DMS79 (cell line): ENCODE measurements around the gene SH3BGR.
"Not testable (repeated sequence)": the region's sequence is repeated elsewhere in the genome, so short reads cannot be mapped to it uniquely, and the experiment has no call there.

ENCODE experiments used
- DNase-seq: peaks from one replicate; lab custom pipeline; 2025; lab: John Stamatoyannopoulos, UW

SH3BGR gene

DNA sequence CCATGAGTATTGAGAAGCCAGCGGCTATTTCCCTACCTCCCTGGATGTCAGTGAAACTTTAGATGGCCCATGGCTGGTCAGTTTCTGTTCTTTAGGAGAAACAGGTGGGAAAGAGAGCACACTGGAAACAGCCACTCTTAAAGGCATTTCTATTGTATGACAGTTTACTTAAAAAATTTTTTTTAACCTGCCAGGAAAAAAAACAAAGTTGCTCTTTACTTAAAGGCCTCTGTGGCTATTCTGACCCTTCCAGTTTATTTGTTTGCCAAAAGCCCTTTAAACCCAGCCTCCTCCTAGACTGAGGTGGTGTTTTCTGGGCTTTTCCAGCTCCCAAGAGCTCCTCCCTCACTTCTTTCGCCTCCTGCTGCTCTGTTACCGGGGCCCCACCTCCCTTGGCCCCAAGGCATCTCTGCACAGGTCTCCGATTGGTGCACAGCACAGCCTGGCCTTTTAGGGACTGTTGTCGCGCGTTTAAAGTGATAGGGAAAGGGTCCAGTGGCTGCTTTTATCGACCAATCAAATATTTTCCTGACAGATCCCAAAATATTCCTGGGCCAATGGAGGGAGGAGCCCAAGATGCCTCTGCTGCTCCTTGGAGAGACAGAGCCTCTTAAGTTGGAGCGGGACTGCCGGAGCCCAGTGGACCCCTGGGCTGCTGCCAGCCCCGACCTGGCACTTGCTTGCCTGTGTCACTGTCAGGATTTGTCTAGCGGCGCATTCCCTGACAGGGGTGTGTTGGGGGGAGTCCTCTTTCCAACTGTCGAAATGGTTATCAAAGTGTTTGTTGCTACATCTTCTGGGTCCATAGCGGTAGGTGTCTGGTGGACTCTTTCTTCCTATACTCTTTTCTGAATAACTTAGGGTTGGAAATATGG lies at the start of gene SH3BGR:
Gene SH3BGR, plus strand, starts transcription at position 639 of the 875 bp plus-strand sequence. Its CDS starts 127 bp downstream, at position 766.
- DNase-seq = no peak

DNA sequence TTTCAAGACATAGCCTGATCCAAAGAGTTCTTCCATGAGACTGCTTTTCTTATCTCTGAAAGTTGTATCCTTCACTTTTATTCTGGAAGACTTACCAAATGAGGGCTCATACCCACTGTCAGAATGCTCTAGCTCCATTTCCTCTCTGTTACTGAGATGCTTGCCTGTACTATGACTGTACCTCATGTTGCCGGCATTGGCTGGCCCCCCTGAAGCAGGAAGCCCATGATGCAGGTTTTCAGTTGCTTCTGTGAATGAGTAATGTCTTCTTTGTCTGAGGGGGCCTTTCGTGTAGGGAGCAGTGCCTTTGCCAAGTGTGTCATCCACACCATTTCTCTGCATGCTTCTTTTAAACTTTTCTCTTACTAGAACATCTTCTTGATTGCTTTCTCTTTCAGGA lies 45.7 kb upstream of the SH3BGR start:
- DNase-seq = no peak

DNA sequence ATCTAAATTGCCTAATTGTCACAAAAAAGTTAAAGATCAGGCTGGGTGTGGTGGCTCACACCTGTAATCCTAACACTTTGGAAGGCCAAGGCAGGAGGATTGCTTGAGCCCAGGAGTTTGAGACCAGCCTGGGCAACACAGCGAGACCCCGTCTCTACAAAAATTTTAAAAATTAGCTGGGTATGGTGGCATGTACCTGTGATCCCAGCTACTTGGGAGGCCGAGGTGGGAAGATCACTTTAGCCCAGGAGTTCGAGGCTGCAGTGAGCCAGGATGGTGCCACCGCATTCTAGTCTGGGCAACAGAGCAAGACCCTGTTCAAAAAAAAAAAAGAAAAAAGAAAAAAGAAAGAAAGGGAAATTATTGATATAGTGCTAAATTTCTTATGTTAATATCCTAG lies 32.6 kb upstream of the SH3BGR start:
- DNase-seq = not testable (repeated sequence)

DNA sequence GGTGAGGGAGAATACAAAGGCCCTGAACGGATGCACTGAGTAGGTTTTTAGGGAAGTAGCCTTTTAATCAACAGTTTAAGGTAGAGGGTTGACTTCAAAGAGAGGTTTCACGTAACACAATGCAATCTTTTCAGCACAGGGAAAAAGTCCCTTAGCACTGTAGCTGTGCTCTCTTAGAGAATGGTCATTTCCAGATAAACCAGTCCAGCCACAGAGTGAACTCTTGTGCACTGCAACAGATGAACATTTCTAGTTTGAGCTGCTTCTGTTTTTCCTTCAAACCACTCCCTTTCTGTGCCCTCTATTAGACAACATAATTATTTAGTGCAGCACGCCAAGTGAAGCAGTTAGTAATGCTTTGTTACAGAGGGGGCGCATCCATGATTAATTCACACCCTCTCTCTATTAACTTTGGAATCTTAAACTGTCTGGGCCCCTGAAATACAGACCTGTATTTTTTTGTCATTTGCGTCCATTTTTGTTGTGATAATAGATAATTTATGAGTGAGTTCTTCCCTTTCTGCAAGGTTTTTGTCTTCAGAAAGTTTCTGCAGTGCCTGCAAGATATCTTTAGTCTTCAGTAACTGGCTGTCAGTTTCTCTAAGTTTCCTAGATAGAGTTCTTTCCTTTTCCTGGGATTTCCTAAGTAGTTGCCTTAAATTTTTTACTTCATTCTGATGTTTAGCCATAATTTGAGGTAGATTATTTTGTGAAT lies 29.1 kb upstream of the SH3BGR start:
- DNase-seq = no peak

DNA sequence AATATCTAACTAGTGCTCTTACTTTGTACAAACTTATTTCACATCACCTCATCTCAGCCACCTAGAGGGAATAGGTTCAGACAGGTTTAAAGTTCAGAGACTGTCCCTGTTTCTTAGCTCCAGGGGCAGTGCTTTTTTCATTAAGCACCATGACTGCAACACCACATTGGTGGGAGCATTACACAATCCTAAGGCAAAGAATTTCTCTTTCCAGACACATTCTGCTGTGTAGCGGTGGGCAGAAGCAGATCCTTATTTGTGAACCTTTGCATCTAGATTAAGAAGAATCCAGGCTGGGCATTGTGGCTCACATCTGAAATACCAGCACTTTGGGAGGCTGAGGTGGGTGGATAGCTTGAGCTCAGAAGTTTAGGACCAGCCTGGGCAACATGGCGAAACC lies 22.3 kb upstream of the SH3BGR start:
- DNase-seq = no peak

DNA sequence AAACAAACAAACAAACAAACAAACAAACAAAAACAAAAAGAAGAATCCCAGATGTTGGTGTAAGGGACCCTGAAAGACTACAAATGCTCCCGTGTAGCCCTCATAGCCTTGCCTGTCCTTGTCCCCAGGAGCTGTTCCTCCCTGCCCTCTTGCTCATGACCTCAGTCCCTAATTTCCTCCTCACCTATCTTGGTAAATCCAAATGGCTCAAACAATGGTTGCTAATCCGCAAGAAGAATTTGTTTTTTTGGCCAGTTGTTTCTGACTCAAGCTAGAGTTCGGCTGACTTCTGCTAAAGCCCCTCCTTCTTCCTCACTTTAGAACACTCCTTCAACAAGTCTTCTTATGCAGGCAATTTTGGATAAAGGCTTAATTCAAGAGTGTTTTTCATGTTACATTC lies 21.8 kb upstream of the SH3BGR start:
- no peak for DNase-seq

DNA sequence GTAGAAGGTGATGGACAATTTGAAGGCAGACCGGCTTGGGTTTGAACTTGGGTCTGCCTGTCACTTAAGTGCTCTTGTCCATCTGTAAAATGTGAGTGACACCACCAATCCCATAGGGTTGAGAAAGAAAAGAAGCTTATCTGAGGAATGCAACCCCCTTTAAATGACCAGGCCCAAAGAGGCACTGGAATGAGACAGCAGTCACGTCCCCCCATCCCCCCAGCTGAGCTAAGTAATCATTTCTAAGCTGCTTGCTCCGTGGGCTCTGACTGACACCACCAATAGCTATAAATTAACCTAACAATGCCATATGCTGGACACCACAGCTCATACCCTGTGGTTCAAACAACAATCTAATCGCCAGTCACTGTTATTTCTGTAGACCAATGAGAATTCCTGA lies 21.3 kb upstream of the SH3BGR start:
- no peak for DNase-seq

DNA sequence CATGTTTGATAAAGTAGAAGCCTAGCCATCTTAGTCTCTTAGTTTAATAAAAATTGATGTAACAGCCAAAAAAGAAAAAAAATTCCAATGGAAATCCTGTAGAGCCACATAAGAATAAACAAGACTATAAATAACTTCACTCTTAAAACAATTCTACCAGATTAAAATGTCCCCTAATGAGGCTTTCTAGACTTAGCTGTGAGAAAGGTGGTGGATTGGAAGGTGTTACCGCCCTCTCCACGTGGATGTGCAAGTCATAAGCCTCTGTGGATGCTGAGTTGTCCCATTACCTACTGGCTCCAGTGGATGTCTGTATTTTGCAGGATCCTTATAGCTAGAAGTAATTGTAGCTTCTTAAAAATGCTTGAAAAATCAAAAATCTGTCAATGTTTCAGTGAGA lies 20.8 kb upstream of the SH3BGR start:
- no peak for DNase-seq

DNA sequence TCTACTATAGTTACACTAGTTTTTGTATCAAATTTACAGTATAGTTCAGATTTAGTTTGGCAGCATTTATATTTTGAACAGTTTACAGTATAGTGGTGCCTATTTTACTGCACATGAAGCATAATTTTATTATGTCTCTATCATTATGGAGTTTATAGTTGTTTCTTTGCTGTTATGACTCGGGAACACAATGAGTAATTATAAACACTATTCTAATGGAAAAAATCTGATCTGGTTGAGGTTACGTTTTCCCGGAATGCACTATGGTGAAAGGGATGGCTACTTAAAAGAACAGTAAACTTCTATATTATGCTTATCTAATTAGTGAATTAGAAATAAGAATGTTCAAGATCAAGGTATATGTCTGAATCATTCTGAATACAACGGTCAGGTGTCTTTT lies 16.8 kb upstream of the SH3BGR start:
- DNase-seq = no peak

DNA sequence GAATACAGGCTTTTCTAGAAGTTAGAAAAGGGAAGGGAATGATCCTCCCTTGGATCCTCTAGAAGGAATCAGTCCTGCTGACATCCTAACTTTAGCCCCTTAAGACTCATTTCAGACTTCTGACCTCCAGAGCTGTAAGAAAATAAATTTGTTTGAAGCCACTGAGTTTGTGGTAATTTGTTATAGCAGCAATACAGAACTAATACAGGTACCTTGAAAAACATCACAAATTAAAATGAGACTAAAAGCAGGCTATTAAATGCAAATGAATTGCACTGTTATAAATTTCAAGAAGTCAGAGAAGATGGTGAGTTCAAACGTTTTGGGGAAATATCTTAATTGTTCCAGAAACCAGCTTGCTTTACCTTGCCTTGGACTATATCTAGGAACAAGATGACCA lies 12.5 kb upstream of the SH3BGR start:
- DNase-seq = no peak

DNA sequence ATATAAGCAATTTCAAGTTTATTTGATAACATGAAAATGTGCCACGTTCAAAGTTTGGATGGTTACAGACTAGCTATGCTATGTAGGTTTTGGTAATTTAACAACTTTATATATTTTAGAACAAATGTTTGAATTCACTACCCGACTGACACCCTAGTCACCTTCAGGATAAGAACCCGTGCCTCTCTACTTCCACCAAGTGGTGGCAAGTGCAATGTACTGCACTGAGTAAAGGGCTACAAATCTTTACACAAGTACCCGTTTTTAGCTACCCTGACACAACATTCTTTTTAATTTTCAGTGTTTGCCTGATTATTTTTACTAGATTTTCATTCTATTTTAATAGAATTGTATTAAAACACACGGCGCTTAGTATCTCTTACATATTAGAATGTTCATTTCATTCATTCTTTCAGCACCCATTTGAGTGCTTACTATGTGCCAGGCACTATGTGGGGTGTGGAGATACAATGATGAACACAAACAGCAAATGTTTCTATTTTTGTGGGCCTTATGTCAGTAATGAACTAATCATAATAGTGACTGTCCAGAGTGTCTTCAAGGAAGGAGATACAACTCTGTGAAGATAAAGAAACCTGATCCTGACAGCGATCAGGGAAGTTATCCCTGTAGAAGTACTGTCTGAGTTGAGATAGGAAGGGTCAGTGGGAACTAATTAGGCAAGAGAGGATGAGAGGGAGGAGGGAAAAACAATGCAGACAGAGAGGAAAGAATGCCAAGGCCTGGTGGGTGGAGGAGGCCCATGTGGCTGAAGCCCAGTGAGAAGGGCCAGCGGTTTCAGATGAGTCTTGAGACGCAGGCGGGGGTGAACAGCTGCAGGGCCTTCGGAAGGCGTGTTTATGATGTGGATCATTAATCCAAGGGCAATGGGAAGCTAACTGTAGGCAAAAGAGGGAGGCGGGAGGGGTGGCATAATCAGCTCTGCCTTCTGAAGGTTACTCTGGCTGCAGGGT lies 10.0 kb upstream of the SH3BGR start:
- DNase-seq = no peak

DNA sequence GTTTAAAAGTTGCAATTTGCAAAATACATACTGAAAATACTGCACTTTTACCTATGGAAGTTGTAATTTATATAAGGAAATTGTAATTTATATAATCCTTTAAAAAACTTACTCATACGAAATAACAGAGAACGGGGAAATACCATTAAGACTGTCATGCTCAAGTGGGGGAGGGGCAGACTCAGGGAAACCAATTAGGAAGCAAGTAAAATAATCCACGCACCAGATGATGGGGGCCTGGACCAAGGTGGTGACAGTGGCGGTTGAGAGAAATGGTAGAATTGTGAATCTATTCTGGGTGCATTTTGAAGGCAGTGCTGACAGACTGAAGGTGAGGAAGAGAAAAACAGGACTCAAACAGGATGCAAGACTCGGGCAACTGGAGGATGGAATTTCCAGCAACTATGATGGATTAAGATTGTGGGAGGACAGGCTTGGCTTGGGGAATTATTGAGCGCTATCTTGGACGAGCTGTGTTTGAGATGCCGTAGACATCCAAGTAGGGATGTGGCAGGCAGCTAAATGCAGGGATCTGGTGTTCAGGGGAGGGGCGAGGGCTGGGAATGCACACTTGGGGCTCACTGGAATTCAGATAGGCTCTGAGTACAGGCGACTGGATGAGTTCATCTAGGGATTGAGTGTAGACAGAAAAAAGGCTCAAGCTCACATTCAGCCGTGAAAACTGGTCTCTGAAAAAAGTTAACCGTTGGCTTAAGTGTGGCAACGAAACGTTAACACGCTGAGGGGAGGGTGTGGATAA lies 7.2 kb upstream of the SH3BGR start:
- no peak for DNase-seq

DNA sequence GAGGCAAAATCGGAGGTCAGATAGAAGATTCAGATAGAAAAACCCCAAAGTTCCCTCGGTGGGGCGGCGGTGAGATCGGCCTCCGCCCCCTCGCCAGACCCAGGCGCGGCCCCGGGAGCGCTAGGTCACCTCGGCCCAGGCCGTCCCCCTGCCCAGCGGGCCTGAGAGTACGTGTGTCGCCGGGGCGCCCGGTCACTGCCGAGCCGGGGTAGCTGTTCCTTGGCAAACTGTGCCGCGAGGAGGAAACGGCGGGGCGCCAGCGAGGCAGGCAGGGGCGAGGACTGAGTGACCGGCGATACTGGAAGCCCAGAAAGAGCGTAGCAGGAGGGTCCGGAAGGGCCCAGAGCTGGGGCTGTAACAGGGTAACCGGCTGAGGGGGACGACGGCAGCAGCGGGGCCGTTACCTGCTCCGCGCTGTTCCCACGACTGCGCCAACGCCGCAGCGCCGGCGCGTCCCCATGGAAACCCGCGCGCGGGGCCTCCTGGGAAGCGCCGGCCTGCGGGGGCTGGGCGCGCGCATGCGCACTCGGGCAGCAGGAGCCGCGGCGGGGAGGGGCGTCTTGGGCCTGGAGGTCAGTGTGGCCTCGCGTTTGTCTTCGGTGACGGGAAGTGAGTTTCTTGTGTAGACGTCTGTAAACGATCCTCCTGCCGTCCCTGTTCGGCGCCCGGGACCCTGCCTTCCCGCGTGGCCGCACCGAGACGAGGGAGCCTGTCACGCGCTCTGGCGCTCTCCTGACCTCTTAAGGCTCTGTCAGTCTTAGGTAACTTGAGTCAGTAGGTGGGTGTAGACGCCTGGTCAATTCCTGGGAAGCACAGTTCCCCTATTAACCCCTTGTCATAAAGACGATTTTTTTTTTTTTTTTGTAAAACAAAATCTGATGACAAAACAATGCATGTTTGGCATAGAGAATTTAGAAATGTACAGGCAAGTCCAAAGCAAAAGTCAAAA lies 6.2 kb upstream of the SH3BGR start, which contains the start of gene LCA5L:
Gene LCA5L, minus strand, starts transcription at position 458 of the 949 bp plus-strand sequence. CDS start 17,285 bp downstream, outside the sequence.
- DNase-seq = peak; percentile 64

DNA sequence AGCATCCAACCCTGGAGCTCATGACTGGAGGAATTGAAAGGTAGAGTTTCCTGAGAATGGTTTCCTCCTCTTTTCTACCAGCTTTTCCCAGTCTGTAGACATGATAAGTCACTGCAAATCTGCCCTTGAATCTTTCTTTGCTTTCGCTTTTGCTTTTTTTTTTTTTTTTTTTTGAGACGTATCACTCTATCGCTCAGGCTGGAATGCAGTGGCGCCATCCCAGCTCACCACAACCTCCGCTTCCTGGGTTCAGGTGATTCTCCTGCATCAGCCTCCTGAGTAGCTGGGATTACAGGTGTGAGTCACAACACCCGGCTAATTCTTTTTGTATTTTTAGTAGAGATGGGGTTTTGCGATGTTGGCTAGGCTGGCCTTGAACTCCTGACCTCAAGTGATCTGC lies 4.5 kb upstream of the SH3BGR start:
- DNase-seq = no peak

DNA sequence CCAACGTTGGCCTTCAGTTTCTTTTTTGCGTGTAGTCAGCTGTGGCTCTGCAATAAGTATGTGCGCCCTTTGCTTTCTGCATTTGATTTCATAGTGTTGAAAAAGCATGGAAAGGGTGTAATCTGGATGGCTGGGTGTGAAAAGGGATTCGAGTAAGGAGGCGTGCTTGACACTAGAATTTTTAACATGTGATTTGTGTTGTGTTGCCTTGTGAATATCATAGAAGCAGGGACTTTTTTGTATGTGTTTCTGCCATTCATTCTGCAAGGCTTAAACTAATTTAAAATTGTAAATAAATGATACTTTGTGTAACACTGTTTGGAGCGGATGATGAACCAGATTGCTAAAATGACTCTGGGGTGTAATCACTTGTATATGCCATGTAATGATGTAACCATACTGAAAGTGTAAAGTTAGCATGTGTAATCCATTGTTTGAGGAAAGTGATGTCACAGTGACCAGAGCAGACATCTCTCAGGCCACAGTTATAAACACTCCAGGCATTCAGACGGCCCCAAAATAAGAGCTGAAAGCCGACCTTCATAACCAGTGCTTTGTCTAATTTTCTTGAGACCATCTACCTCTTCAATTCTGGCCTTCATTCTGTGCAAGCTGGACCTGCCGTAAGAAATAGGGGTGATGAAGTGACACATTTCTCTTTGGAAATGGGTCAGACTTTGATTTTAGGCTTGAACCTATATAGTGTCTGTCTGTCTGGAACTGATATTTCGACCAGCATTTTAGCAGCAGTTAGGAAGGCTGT lies 618 bp downstream of the SH3BGR start:
- DNase-seq = no peak

DNA sequence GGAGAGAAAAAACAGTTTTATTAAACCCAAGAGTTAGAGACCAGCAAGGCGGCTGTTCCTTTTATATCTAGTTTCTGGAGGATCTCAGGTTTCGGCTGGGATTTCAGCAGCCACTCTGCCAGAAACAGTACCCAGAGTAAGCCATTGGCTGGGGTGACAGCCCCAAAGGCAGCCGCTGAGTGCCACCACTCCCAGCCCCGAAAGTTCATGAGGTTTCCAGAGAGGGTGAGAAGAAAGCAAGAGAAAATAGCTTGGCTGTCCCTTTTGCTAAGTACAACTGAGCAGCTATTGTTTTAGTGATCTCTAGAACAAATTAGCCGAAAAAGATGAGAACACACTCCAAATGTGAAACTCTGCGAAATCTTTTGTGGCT lies 1.2 kb downstream of the SH3BGR start:
- no peak for DNase-seq

DNA sequence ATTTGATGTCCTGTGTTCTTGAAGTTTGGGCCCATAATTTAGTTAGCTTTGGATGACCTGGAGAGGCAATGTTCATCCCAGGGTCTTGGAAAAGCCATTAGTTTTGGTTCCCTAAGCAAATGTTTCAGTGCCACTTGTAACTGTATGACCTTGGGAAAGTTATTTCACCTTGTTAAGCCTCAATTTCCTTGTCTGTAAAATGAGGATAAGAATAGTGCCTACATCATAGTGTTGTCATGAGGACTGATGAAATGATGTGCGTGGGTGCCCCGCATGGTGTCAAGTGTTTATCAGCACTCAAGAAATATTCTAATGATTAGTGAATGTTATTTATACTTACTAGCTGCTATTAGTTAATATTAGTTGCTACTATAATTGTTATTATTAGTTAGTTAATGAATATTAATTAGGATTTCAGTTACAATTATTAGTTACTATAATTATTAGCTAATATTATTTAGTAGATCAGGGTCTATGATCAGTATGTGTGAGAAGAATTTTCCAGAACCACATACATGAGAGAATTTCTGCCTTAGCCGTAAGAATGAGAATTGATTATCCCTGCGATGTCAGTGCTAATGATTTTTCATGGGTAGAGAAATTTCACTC lies 1.9 kb downstream of the SH3BGR start:
- no peak for DNase-seq

DNA sequence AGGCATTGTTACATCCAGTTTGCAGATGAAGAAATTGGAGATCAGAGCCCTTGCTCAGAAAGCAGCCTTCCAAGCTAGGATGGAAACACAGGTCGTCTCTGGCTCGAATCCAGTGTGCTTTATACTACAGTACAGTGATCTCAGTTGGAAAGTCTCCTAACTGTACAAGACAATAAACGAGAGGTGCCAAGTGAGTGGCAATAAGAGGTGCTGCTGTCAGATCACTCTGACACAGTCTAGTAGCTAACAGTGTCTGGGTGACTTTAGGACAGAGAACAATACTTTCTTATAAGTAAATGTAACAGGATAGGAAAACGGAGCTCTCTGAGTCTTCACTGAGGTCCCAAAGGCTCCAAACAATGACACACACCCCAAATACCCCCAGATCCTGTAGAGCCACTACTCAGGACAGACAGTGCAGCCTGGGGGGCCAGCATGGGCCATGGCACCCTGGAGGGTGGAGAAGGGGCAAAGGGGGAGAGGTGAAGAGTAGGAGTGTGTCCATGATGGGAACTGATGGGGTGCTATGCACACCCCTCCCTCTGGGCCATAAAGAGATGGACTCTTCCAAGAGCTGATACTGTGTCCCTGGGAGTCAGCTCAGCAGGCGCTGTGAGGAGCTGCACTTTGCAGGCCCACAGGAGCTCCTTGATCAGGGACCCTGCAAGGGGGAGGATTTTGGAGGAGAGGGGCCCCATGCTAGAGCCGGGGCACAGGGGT lies 3.3 kb downstream of the SH3BGR start:
- DNase-seq = no peak
